ENCODE data around the gene SLC1A3.

DNA sequence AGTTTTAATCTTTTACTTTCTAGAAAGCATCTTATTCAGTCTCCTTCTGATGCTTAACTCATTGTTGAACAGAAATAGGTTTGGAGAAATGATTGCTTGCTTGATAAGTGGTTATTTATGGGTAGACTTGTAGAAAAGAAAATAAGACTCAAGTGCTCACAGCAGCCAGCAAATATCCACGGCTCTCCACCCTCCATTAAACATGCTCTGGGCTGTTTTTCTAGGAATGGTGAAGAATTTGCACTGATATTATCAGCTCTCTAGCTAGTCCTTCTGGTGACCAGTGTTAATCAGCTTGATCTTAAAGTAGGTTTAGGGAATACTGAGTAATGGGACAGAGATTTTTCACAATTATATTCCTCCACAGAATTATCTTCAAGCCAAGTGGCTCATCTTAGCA lies 60.6 kb downstream of the SLC1A3 start:
- TF ChIP-seq, protein P1, sequence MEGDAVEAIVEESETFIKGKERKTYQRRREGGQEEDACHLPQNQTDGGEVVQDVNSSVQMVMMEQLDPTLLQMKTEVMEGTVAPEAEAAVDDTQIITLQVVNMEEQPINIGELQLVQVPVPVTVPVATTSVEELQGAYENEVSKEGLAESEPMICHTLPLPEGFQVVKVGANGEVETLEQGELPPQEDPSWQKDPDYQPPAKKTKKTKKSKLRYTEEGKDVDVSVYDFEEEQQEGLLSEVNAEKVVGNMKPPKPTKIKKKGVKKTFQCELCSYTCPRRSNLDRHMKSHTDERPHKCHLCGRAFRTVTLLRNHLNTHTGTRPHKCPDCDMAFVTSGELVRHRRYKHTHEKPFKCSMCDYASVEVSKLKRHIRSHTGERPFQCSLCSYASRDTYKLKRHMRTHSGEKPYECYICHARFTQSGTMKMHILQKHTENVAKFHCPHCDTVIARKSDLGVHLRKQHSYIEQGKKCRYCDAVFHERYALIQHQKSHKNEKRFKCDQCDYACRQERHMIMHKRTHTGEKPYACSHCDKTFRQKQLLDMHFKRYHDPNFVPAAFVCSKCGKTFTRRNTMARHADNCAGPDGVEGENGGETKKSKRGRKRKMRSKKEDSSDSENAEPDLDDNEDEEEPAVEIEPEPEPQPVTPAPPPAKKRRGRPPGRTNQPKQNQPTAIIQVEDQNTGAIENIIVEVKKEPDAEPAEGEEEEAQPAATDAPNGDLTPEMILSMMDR (conservative IDR thresholded peaks at IDR 0.05; ENCODE audit: low read depth, low read length): no peak
- TF ChIP-seq CEBPB (IDR thresholded peaks at IDR 0.05; ENCODE audit: low read depth, low read length) (no peak), POLR2A (IDR thresholded peaks at IDR 0.05; ENCODE audit: low read depth, low read length) (no peak), MXI1 (IDR thresholded peaks at IDR 0.05; ENCODE audit: borderline replicate concordance, low read depth, low read length) (no peak), FOS (IDR thresholded peaks at IDR 0.05; ENCODE audit: low read depth, low read length) (no peak)
